Endodermal cell (in vitro differentiated cells): ENCODE data around the gene CATSPER4. TPM values are rescaled to one million over a fixed set of nuclear protein-coding genes. Genes with fewer than 3 reads are reported as not detected.
A peak's percentile ranks its signal among the peaks of the same experiment; 100 is the strongest.

Experiments
- DNase-seq: peaks from one replicate; pipeline ENCODE4 v3.0.0-alpha.2; 2017
- H3K27ac ChIP-seq: 2 replicates; pipeline ENCODE4 v1.5.1; 2013; ENCODE audit warnings: mild to moderate bottlenecking, low read depth, low read length, moderate library complexity
- H3K27me3 ChIP-seq: 2 replicates; pipeline ENCODE4 v1.6.1; 2013; ENCODE audit warnings: mild to moderate bottlenecking, low read length, moderate library complexity; ENCODE audit not compliant: insufficient read depth, control insufficient read depth, poor library complexity, severe bottlenecking
- H3K36me3 ChIP-seq: 2 replicates; pipeline ENCODE4 v1.7.0; 2013; ENCODE audit warnings: mild to moderate bottlenecking, low read length, moderate library complexity; ENCODE audit not compliant: control insufficient read depth, insufficient read depth
- H3K4me1 ChIP-seq: one replicate; pipeline ENCODE4 v1.7.0; 2013; ENCODE audit warnings: low read length; ENCODE audit not compliant: control insufficient read depth, insufficient read depth
- H3K4me3 ChIP-seq: 2 replicates; pipeline ENCODE4 v1.5.1; 2013; ENCODE audit warnings: mild to moderate bottlenecking, low read length, moderate library complexity
- H3K9ac ChIP-seq: 2 replicates; pipeline ENCODE4 v1.6.1; 2013; ENCODE audit warnings: mild to moderate bottlenecking, low read length, moderate library complexity; ENCODE audit not compliant: poor library complexity, severe bottlenecking; ENCODE audit errors: extremely low read depth
- H3K9me3 ChIP-seq: 2 replicates; pipeline ENCODE4 v1.6.1; 2013; ENCODE audit warnings: mild to moderate bottlenecking, low read length, moderate library complexity; ENCODE audit not compliant: control insufficient read depth
- H3K27ac Mint-ChIP-seq: 2 replicates; pipeline ENCODE4 v1.8.0; 2020; ENCODE audit warnings: mixed read lengths
- H3K27me3 Mint-ChIP-seq: 2 replicates; pipeline ENCODE4 v1.8.0; 2021; ENCODE audit warnings: mild to moderate bottlenecking, mixed read lengths; ENCODE audit not compliant: insufficient read depth
- H3K36me3 Mint-ChIP-seq: 2 replicates; pipeline ENCODE4 v1.8.0; 2020; ENCODE audit warnings: low read depth, mixed read lengths
- H3K4me1 Mint-ChIP-seq: 2 replicates; pipeline ENCODE4 v1.8.0; 2020; ENCODE audit warnings: mixed read lengths
- H3K4me3 Mint-ChIP-seq: 2 replicates; pipeline ENCODE4 v1.8.0; 2020; ENCODE audit warnings: mild to moderate bottlenecking, moderate library complexity, mixed read lengths
- H3K9me3 Mint-ChIP-seq: 2 replicates; pipeline ENCODE4 v1.8.0; 2020; ENCODE audit warnings: mild to moderate bottlenecking, mixed read lengths
- CTCF ChIP-seq: fragments of 200-600 bp; sonication (generic); conservative IDR thresholded peaks from 2 replicates; pipeline ENCODE4 v1.5.0; 2021; ENCODE audit warnings: antibody characterized with exemption, mild to moderate bottlenecking
- WGBS, 2 experiments: methylation state at CpG; one replicate each; pipeline versions ENCODE4 v1.1.5 to v1.1.7; 2013; ENCODE audit warnings: missing lambda C conversion rate in 2 of 2, mixed read lengths in 1 of 2; ENCODE audit not compliant: insufficient coverage in 1 of 2, insufficient read length in 1 of 2; 5-methylcytosine and 5-hydroxymethylcytosine counted together
- total RNA-seq, 2 donors: library from RNA; stranded (reverse); fragmentation: NEBNext Ultra II Directional in 1 of 2; extraction: Animal tissue kit (Norgen Biotek cat#: 25700) in 1 of 2; gene quantifications; 2 replicates in 1 of 2; 3 replicates in 1 of 2; pipeline ENCODE4 v1.2.1, GENCODE V29; 2021

The CATSPER4 gene
- total RNA-seq, 2 donors from 2014 or later, result 0.20 to 0.35 TPM

DNA sequence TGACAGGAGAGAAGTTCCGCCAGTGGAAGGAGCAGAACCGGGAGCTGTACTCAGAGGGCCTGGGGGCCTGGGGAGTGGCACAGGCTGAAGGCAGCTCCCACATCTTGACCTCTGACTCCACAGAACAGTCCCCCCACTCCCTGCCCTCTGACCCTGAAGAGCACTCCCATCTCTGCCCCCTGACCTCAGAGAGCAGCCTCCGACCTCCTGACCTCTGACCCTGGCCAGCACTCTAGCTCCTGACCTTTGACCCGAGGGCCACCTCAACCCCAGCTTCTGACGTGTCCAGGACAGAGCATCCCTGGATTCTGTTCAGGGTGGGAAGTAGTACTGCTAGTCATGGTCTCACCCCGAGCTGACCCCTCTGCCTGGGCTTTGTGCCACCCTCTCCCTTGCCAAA, 1.1 kb upstream of the CATSPER4 start:
- no peaks in the 10 kb centered on the region for H3K9me3 Mint-ChIP-seq
- H3K36me3 Mint-ChIP-seq, result peaks cover 29% of the 10 kb centered on the region
- peaks cover 6% of the 10 kb centered on the region for H3K4me1 Mint-ChIP-seq
- peak overlapping the region; percentile 55 for H3K27ac Mint-ChIP-seq
- H3K27me3 ChIP-seq, result no peaks in the 10 kb centered on the region
- no peak for DNase-seq
- H3K9ac ChIP-seq, result no peak overlapping the region
- WGBS, 2 experiments, result 97 to 100% methylated on average over 2 to 6 of the region's 6 CpGs
- H3K36me3 ChIP-seq, result peaks cover 5% of the 10 kb centered on the region
- H3K9me3 ChIP-seq, result no peaks in the 10 kb centered on the region
- no peak for TF ChIP-seq CTCF
- H3K4me3 Mint-ChIP-seq, result no peak overlapping the region
- H3K4me3 ChIP-seq, result no peak overlapping the region
- peaks cover 5% of the 10 kb centered on the region for H3K27me3 Mint-ChIP-seq
- no peak overlapping the region for H3K27ac ChIP-seq
- H3K4me1 ChIP-seq, result no peaks in the 10 kb centered on the region

DNA sequence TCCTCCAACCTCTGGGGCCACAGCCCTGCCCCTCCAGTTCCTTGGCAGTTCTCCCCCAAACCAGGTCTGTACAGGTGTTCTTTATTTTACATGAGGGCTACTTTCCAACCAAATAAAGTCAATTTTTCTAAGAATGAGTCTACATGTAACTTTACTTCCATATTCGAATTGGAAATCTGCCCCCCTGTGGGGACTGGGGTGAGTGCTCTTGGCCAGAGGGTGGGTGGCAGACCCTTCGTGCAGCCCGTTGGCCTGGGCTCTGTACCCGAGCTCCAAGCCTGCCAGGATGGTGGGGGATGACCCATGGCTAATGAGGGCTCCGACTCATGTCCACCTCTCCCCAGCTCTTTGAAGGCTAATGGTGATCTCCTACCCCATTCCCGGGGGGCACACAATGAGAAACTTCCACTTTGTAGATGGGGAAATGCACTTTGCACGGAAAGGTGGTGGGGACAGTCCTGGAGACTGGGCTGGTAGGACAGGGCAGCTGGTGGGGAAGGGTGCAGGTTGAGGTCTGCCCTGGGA, 589 bp upstream of the CATSPER4 start:
- Histone ChIP-seq H3K27ac (no peak overlapping the region), H3K4me1 (no peaks in the 10 kb centered on the region), H3K4me3 (no peak overlapping the region), H3K27me3 (no peaks in the 10 kb centered on the region), H3K36me3 (peaks cover 5% of the 10 kb centered on the region), H3K9me3 (no peaks in the 10 kb centered on the region), H3K9ac (no peak overlapping the region)
- peaks cover 6% of the 10 kb centered on the region for H3K4me1 Mint-ChIP-seq
- H3K27ac Mint-ChIP-seq, result peak overlapping the region; percentile 65
- no peak overlapping the region for H3K4me3 Mint-ChIP-seq
- TF ChIP-seq CTCF, result no peak
- DNase-seq, result no peak
- WGBS, 2 experiments, result 89 to 100% methylated on average over 3 to 7 of the region's 7 CpGs
- peaks cover 29% of the 10 kb centered on the region for H3K36me3 Mint-ChIP-seq
- no peaks in the 10 kb centered on the region for H3K9me3 Mint-ChIP-seq
- peaks cover 5% of the 10 kb centered on the region for H3K27me3 Mint-ChIP-seq

- H3K9me3 Mint-ChIP-seq, result no peaks in the 10 kb centered on the region
- 71 to 88% methylated on average over 1 to 3 of the region's 3 CpGs for WGBS, 2 experiments
- H3K4me3 ChIP-seq, result no peak overlapping the region
- no peaks in the 10 kb centered on the region for H3K9me3 ChIP-seq
- no peak overlapping the region for H3K4me3 Mint-ChIP-seq
- peaks cover 5% of the 10 kb centered on the region for H3K36me3 ChIP-seq
- no peak overlapping the region for H3K27ac ChIP-seq
- H3K4me1 ChIP-seq, result no peaks in the 10 kb centered on the region
- peaks cover 17% of the 10 kb centered on the region for H3K36me3 Mint-ChIP-seq
- peaks cover 6% of the 10 kb centered on the region for H3K4me1 Mint-ChIP-seq
- TF ChIP-seq CTCF, result no peak
- DNase-seq, result no peak
- H3K27me3 ChIP-seq, result no peaks in the 10 kb centered on the region
- H3K9ac ChIP-seq, result no peak overlapping the region
- no peak overlapping the region for H3K27ac Mint-ChIP-seq
- H3K27me3 Mint-ChIP-seq, result peaks cover 9% of the 10 kb centered on the region
These were observed 1.3 kb downstream of the CATSPER4 start for GRCh38 chr1:26191739-26192138.
